GM18858 (cell line): Measurements from ENCODE around the gene CEP72.
"Not testable (repeated sequence)": the region's sequence is repeated elsewhere in the genome, so short reads cannot be mapped to it uniquely, and the experiment has no call there.

Source experiments
- ATAC-seq: cut with Tn5 transposase; IDR thresholded peaks from one replicate; pipeline ENCODE4 v1.9.1; 2021; ENCODE audit not compliant: unreplicated experiment

Gene CEP72

GRCh38 chr5:669111-669841, 57.1 kb downstream of the CEP72 start:
- no peak for ATAC-seq

- no peak for ATAC-seq
Observed at GRCh38 chr5:669842-670395, 57.8 kb downstream of the CEP72 start.

DNA sequence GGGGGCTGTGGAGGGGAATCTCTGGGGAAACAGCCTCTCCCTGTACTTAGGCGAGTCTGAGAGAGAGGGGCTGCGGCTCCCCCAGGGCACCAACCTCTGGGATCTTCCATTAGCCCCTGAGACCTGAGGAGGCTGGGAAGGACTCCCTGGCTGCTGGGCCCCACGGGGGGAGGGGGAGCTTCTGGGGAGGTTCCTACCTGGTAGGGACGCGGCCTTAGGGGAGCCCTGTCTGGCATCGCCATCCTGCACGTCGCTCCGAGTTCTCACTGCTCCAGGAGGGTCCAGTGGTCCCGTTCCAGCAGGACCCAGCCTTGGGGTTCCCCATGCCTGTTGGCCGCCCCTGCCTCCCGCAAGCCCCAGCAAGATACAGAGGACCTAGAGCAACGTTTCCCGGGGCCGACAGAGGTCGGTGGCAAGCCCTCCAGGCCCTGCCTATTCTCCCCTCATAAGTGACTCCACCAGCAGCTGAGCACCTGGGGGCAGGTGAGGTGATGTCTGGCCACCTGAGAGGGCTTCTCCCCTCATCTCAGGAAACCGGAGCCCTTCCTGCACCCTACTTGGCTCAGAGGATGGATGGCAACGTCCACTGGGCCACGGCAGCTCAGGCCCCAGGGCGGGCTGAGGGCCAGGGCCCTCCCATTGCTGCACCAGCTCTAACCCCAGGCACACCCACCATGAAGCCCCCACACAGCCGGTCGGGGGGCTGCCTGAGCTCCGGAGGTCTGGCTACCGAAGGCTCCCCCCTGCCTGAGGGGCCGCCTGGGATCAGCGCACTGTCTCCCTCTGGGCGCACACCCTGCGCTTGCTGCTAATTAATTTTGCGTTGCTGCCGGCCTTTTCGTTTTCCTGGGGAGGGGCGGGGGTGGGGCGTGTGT, 58.5 kb downstream of the CEP72 start:
- no peak for ATAC-seq

DNA sequence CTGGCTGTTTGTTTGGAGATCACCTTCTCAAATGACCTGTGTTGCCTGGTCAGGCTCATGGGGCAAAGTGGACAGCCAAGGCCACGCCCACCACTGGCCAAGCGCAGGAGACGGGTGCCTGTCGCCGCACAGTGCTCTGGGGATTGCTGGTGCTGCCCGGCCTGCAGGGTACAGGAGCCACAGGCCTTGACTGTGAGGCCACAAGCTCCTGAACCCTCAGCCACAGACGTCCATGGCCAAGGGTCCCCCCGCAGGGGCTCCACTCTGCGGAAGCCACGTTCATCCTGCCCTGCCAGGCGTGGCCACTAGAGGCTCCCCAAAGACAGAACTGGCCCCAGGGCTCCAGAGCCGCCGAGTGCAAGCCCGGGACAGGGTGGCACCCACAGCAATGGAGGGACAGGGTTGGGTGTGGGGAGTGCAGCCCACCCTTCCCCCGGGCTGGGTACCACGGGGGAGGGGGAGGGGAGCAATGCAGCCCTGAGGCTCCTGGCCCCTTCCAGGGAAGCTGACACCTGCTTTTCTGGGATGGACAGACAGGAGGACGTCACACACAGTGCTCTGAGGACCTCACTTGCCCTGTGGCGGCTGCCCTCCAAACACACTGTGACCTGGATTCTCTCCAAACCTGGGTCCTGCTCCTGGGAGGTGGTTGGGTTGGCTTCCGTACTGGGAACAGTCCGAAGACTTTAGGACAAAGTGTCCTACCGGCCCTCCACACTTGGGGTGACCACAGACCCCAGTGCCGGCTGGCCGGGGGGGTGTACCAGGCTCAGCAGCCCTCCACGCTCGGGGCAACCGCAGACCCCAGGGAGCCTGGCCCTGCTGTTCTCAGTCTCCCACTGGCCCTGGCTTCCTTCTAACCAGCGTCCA, 59.6 kb downstream of the CEP72 start:
- no peak for ATAC-seq

DNA sequence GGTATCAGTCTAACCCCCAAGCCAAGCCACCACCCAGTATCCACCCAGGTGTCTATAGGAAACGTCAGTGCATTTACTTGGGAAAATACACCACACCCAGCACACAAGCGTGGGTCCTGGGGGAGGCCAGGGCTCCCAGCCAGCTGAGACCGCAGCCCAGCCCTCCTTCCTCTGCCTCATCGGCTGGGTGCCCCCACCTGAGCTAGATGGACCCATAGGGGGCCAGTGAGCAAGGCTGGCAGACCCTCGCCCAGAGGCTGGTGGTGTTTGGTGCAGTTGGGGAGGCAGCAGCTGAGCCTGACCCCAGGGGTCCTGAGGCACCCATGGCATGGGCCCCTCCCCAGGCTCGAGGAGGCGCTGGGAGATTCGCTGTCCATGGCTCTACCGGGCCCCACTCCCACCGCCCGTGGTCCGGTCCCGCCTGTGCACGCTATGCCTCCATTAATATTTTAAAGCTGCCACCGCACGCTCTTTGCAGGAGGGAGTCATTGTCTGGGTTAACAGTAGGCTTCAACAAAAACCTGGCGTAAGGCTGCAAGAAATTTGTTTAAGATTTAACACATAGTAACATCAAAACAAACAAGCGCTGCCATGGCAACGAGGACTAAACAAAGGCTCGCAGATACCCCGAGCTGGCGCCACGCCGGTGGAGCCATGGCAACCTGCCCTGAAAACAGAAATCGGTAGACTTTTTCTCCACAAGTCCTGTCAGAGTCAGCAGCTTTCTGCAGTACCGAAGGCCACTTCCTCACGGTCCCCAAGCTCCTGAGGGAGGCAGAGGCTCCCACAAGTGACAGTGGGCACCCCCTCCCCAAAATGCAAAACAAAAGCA, 60.4 kb downstream of the CEP72 start:
- peak; percentile 49 for ATAC-seq

DNA sequence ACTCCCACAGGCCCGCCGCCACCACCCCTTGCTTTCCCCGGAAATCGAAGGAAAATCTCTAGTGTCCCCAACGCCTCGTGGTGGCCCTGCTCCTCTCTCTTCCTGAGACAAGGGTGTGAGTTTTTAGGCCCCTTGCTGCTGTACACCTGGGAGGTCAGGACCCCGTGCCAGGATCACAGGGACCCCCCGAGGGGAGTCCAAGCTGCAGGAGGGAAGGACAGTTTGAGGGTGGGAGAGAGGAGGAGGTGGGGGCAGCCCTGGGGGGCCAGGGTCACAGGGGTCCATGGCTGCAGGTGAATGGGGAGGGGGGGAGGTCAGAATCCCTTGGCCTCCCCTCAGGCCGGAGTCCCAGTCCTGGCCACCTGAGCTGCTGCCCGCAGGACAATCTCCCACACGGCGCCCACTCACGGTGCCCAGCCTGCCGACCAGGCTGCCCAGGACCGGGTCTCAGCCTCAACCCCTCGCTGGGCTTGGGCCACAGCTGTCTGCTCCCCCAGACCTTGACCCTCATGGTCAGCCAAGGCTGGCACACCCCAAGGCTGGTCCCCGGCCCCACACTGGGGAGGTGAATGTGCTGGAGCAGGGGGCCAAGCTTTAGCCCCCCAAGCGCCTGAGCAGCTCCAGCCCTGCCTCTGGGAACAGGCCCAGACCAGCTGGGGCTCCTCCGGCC, 61.2 kb downstream of the CEP72 start:
- no peak for ATAC-seq

DNA sequence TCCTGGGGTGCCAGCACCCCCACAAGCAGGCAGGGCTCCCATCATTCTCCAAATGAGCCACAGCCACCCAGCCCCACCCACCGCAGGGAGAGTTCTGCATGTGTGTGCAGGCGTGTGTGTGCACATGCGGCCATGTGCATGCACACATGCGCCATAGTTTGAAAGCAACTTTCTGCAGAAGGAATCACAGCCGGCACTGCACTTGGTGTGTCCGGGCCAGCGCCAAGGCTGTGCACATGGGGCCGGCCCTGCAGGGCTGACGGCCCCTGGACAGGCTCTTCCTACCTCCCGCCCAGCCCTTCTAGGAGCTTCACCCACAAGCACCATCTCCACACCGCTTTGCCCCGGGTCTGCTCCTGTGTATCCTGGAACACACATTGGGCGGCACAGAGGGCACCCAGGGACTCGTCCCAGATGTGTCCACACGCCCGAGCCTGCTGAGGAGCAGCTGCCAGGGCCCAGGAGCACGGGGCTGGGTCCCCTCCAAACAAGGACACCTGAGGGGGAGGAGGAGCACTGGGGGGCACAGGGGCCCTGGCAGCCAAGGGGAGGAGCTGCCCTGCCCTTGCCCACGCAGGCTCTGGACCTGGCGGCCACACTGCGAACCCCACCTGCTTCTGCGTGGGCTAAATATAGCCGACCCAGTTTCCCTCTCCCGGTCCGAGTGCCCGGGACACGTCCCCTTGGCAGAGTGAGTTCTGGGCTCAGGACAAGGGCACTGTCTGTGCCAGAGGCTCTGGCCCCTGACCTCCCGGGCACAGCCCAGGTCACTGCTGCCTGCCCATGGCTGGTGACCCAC, 61.9 kb downstream of the CEP72 start:
- no peak for ATAC-seq

- no peak for ATAC-seq
Observed at GRCh38 chr5:674630-675011, 62.5 kb downstream of the CEP72 start.

GRCh38 chr5:675111-675870, 63.2 kb downstream of the CEP72 start:
- ATAC-seq: no peak

DNA sequence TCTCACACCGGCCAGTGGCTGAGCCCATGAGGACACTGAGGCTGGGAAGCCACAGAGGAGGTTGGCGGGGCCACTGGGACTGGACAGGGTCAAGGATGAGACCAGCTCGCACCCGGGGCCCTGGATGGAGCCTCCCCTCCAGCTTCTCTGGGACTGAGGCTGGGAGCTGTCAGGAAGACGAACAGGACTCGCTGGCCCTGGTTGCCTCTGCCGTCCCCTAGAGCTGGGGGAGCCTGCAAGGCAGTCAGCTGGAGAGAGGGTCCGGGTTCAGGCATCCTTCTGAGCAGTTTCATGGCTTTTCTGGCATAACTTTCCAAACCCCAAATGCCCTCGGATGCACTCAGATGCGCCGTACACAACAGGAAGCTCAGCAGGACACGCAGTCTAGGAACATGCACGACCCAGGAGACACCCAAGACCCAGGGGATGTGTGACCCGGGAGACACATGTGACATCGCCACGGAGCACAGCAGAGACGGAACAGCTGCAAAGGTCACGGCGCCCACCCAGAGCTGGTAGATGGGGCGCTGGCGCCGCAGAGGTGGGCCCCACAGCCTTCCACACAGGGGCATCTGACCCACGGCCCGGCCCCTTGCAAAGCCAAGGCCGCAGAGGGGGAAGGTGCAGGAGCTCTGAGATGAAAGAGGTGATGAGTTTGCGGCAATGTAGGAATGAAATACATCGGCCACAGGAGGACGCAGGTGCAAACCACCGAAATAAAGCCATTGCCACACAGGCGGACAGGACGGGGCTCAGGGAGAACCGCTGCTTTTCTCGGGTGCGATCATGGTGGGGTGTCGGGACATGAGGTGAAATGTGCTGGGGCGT, 63.9 kb downstream of the CEP72 start:
- no peak for ATAC-seq

GRCh38 chr5:676699-677076, 64.5 kb downstream of the CEP72 start:
- ATAC-seq: no peak

- ATAC-seq: no peak
Observed at GRCh38 chr5:677131-678101, 65.3 kb downstream of the CEP72 start.

DNA sequence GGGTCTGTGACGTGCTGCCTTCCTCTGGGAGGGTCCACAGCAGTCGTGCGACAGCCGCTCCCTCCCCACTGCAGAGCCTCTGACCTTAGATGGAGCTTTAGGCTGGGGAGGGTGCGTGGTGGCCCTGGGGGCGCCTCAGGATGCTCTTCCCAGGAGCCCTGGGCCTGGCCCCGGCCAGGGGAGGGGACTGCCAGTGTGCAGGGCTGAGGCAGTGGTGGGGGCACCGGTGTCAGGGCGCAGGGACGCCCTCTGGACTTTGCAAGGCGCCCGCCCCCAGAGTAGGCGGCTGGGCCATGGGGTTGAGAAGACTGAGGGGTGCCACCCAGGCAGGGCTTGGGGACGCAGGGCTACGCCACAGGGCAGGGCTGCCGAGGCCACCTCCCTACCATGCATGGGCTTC, 66.4 kb downstream of the CEP72 start:
- ATAC-seq: not testable (repeated sequence)

DNA sequence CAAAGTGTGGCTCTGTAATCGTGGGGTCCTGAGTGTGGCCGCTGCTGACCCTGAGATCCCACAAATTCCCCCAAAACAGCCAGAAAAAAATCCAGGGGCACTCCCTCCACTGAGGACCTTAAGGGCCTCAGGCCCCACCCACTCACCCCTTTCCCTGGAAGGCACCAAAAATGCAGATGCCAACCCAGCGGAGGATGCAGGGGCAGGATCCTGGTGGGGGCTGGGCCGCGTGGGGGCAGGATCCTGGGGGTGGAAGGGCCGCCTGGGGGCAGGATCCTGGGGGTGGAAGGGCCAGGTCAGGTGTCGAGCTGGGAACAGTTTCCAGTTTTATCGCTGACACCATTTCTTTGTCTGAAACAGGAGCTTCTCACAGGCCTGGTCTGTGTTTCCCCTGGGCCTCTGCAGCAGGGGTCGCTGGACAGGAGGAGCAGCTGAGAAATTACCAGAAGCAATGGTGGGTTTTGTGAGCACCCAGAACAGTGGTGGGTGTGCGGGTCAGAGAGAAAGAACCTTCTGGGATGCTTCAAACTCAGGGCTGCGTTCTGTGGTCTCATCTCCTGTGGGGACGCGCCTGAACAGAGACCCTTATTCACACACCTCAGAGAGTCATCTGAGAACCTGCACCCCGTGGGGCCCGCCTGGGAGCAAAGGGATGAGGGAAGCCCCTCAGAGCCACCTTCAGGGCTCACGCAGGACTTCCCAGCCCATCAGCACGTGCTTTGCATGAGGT, 67.2 kb downstream of the CEP72 start:
- ATAC-seq: not testable (repeated sequence)

GRCh38 chr5:680118-680795, 68.1 kb downstream of the CEP72 start:
- not testable (repeated sequence) for ATAC-seq
